Stimulated activated naive CD8-positive, alpha-beta T cell treated with anti-CD3 and anti-CD28 coated beads, Interleukin-15, amount 100 ng/mL, for 72 hours (primary cell): ENCODE measurements around the gene GIGYF1.

Experiments used
- ATAC-seq: fragments of 150-1000 bp; cut with Tn5 transposase; 2 replicates; pipeline ENCODE4 v1.10.0; 2021; ENCODE audit warnings: mild to moderate bottlenecking, moderate library complexity
- DNase-seq, 2 donors: peaks; one replicate each; pipeline ENCODE4 v3.0.0; 2021 to 2022
- H3K27ac Mint-ChIP-seq, 2 donors: one replicate each; pipeline ENCODE4 v1.8.0; 2022; ENCODE audit warnings: mild to moderate bottlenecking in 2 of 2, mixed read lengths in 2 of 2, moderate library complexity in 2 of 2
- H3K27me3 Mint-ChIP-seq: one replicate; pipeline ENCODE4 v1.8.0; 2022; ENCODE audit warnings: mixed read lengths
- H3K4me1 Mint-ChIP-seq: one replicate; pipeline ENCODE4 v1.8.0; 2022; ENCODE audit warnings: mild to moderate bottlenecking, mixed read lengths
- H3K4me3 Mint-ChIP-seq, 2 donors: one replicate each; pipeline ENCODE4 v1.8.0; 2022; ENCODE audit warnings: mild to moderate bottlenecking in 2 of 2, mixed read lengths in 2 of 2, moderate library complexity in 1 of 2
- H3K9me3 Mint-ChIP-seq, 2 donors: one replicate each; pipeline ENCODE4 v1.8.0; 2022; ENCODE audit warnings: mixed read lengths in 2 of 2

The GIGYF1 gene

DNA sequence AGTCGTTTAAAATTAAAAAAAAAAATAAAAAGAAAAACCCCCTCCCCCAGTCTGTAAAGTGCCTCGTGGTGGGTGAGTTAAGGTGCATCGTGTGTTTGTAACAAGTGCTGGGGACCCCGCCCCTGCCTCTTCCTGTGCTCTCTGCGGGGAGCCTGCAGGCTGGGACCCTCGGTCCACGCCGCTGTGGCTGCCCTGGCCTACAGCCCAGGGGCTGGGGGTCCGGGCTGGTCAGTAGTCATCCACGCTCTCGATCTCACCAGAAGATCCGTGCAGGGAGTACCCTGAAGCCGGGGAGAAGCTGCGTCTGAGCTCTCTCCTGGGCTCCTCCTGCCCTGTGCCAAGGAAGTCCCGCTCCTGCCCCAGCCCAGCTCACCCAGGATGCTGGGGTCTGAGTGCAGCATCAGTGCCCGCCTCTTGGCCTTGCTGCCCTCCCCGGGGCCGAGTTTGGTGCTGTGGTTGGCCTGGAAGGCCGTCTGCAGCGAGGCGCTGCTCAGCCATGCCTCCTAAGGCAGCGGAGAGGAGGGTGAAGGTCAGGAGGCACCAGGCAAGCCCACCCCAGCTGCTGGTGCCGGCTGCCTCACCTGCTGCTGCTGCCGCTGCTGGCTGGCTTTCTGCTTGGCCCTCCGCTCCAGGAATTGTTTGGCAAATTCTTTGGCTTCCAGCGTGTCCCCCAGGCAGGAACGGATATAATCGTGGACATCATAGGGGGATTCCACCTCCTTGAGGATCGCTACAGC lies 12.4 kb downstream of the GIGYF1 start:
- H3K27ac Mint-ChIP-seq, result peak overlapping the region in 1 of 2 donors; percentile 28
- no peaks in the 10 kb centered on the region for H3K9me3 Mint-ChIP-seq
- H3K27me3 Mint-ChIP-seq, result no peaks in the 10 kb centered on the region
- no peak for DNase-seq
- peaks cover 60% of the 10 kb centered on the region for H3K4me1 Mint-ChIP-seq
- H3K4me3 Mint-ChIP-seq, result no peak overlapping the region
- ATAC-seq, result no peak

DNA sequence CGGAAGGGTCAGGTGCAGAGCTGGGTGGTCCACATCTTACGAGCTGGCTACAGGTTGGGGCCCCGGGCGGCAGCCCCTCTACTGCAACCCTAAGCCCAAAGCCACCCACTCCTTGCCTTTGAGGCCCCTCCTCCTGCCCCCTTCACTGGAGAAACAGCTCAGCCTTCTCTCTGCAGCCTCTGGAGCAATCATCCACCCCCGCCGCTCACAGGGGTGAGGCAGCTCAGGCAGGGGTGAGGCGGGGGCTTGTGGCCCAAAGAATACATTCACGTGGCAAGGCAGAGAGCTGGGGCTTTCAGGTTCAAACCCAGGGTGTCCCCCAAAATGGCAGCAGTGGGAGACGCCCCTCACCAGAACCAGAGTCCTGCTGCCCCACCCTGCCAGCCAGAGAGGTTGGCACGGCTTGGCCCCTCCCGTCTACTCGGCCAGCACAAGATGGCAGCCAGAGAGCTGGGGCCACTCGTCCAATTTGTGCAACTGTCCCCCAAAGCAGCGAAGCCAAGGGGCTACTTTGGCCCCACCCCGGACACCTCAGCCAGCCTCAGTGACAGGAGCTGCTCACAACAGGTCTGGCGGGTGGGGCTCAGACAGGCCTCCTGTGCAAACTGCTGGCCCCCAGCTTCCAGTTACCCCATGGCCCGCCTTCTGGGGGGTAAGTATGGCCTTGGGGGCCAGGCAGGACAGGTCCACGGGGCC lies 13.3 kb downstream of the GIGYF1 start:
- H3K9me3 Mint-ChIP-seq, result no peaks in the 10 kb centered on the region
- peak overlapping the region in 1 of 2 donors; percentile 66 for H3K27ac Mint-ChIP-seq
- H3K4me3 Mint-ChIP-seq, result no peak overlapping the region
- H3K27me3 Mint-ChIP-seq, result no peaks in the 10 kb centered on the region
- ATAC-seq, result no peak
- peaks cover 66% of the 10 kb centered on the region for H3K4me1 Mint-ChIP-seq
- no peak for DNase-seq

DNA sequence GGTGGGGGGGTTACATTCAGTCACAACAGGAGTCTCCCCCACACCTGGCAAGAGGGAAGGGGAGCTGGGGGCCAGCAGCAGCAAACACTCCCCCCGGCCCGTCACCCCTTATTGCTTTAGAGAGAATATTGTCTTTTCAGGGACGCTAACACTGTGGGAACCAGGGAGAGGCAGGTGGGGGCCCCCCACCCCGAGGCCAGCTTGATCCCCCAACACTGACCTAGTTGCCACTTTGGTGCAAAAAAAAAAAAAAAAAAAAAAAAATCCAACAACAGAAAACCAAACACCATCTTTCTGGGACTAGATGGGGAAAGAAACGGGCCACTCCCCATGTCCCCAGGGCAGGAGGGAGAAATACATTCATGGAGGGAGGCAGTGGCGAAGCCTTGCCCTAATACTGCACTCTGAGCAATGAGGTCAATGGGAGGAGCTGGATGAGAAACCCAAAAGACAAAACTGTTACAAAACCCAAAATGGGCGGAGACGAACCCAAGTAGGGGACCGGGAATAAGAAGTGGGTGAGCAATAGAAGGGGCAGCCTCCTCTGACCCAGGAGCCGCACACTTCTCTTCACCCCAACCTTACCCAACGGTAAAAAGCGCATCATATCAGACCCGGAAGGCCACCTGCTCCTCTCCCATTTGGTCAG lies 14.0 kb downstream of the GIGYF1 start:
- no peaks in the 10 kb centered on the region for H3K9me3 Mint-ChIP-seq
- H3K4me3 Mint-ChIP-seq, result no peak overlapping the region
- peak overlapping the region; percentile 67 to 81 for H3K27ac Mint-ChIP-seq
- DNase-seq (no peak), ATAC-seq (no peak)
- H3K27me3 Mint-ChIP-seq, result no peaks in the 10 kb centered on the region
- peaks cover 66% of the 10 kb centered on the region for H3K4me1 Mint-ChIP-seq

- no peaks in the 10 kb centered on the region for H3K9me3 Mint-ChIP-seq
- DNase-seq (no peak), ATAC-seq (no peak)
- peak overlapping the region; percentile 38 to 62 for H3K27ac Mint-ChIP-seq
- H3K4me1 Mint-ChIP-seq, result peaks cover 66% of the 10 kb centered on the region
- H3K4me3 Mint-ChIP-seq, result no peak overlapping the region
- H3K27me3 Mint-ChIP-seq, result no peaks in the 10 kb centered on the region
These were observed 14.7 kb downstream of the GIGYF1 start for GRCh38 chr7:100679129-100679926.

GRCh38 chr7:100678291-100678984 lies 15.6 kb downstream of the GIGYF1 start:
- Mint-ChIP-seq H3K9me3 (no peaks in the 10 kb centered on the region), H3K27me3 (no peaks in the 10 kb centered on the region), H3K27ac (peak overlapping the region in 1 of 2 donors; percentile 92), H3K4me1 (peaks cover 65% of the 10 kb centered on the region), H3K4me3 (peak overlapping the region in 1 of 2 donors; percentile 19)
- no peak for DNase-seq
- ATAC-seq, result no peak

DNA sequence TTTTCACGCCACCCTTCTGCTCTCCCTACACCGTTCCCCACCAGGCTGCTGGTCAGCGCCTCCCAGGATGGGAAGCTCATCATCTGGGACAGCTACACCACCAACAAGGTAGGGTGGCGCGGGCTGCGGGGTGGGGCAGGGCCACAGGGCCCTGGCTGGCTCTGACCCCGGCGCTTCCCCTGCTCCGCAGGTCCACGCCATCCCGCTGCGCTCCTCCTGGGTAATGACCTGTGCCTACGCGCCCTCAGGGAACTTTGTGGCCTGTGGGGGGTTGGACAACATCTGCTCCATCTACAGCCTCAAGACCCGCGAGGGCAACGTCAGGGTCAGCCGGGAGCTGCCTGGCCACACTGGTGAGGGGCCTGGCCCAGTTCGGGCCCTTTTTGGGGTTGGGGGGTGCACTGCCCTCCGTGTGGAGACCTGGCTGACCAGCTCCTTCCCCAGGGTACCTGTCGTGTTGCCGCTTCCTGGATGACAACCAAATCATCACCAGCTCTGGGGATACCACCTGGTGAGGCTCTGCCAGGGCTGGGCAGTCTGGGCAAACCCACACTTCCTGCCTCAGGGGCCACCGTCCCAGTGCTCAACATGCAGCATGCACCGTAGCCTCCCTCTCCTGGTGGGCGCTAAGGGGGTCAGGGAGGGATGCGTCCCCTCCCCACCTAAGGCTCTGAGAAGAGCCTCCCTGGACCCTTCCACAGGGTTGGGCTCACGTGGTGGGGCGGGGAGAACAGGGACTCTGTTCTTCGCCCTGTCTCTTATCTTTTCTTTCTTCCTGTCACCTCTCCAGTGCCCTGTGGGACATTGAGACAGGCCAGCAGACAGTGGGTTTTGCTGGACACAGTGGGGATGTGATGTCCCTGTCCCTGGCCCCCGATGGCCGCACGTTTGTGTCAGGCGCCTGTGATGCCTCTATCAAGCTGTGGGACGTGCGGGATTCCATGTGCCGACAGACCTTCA lies 16.5 kb downstream of the GIGYF1 start:
- Mint-ChIP-seq H3K27ac (peak overlapping the region; percentile 54 to 61), H3K4me1 (peaks cover 66% of the 10 kb centered on the region)

GRCh38 chr7:100676501-100677306 lies 17.3 kb downstream of the GIGYF1 start:
- ATAC-seq, result no peak
- H3K4me1 Mint-ChIP-seq, result peaks cover 58% of the 10 kb centered on the region
- no peak for DNase-seq
- H3K27me3 Mint-ChIP-seq, result no peaks in the 10 kb centered on the region
- H3K4me3 Mint-ChIP-seq, result peak overlapping the region; percentile 86 to 89
- no peaks in the 10 kb centered on the region for H3K9me3 Mint-ChIP-seq
- peak overlapping the region; percentile 84 to 94 for H3K27ac Mint-ChIP-seq

More for the DNA sequence above, 16.5 kb downstream of the GIGYF1 start:
- Mint-ChIP-seq H3K27me3 (no peaks in the 10 kb centered on the region), H3K9me3 (no peaks in the 10 kb centered on the region), H3K4me3 (peak overlapping the region; percentile 18 to 32)
- ATAC-seq, result no peak
- DNase-seq, result no peak

- Mint-ChIP-seq H3K4me3 (peak overlapping the region; percentile 86 to 89), H3K9me3 (no peaks in the 10 kb centered on the region), H3K4me1 (peaks cover 49% of the 10 kb centered on the region), H3K27ac (peak overlapping the region in 1 of 2 donors; percentile 44), H3K27me3 (no peaks in the 10 kb centered on the region)
- ATAC-seq (peak; percentile 61), DNase-seq (peak; percentile 76 to 87)
These were observed 18.3 kb downstream of the GIGYF1 start for GRCh38 chr7:100675581-100676350.

DNA sequence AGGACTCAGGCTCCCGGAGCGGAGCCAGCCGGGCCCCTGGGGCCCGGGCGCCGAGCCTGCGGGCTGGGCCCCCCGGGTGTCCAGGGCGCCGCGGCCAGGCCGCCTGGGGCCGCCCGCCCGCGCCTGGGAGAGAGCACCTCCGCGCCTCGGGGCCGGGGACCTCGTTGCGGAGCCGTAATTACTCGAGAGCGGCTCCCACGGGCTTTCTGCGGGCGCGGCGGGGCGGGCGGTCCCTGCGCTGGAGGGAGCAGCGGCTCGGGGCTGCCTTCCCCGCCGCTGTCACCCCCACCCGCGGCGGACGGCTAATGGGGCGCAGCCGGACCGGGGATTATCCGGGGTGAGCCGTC lies 19.0 kb downstream of the GIGYF1 start:
- Mint-ChIP-seq H3K27me3 (no peaks in the 10 kb centered on the region), H3K9me3 (no peaks in the 10 kb centered on the region), H3K27ac (no peak overlapping the region), H3K4me3 (peak overlapping the region; percentile 90 to 91), H3K4me1 (peaks cover 42% of the 10 kb centered on the region)
- DNase-seq (peak in 1 of 2 donors; percentile 46), ATAC-seq (peak; percentile 2)

- H3K4me1 Mint-ChIP-seq, result peaks cover 37% of the 10 kb centered on the region
- no peaks in the 10 kb centered on the region for H3K9me3 Mint-ChIP-seq
- ATAC-seq, result no peak
- no peaks in the 10 kb centered on the region for H3K27me3 Mint-ChIP-seq
- DNase-seq, result no peak
- peak overlapping the region; percentile 90 to 91 for H3K4me3 Mint-ChIP-seq
- H3K27ac Mint-ChIP-seq, result peak overlapping the region; percentile 95 to 96
These were observed 19.5 kb downstream of the GIGYF1 start for GRCh38 chr7:100674411-100675104.

DNA sequence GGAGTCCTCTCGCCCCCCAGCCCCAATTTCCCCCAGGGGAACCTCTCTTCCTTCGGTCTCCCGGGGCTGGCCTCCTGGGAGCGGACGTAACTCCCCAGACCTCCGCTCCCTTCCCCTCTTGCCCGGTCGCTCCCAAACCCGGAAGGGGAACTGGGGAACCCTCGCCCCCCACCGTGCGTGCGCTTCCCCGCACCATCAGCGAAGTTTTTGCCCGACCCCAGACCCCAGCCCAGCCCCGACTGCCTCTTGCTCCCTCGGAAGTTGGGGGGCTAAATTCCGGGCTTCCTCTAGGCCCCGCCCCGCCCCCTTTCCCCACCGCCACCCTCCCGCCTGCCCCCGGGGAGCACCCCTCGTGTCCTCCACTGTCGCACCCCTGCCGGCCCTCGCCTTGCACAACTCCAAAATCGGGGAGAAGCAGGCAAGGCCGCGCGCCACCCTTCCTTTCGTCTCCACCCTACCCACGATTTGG lies 20.1 kb downstream of the GIGYF1 start:
- peak overlapping the region; percentile 90 to 91 for H3K4me3 Mint-ChIP-seq

GRCh38 chr7:100673302-100673941 lies 20.6 kb downstream of the GIGYF1 start, which contains the start of gene GNB2:
Gene GNB2, plus strand, starts transcription at chr7:100673740. Its CDS starts 2,526 bp downstream, at chr7:100676266.
- no peaks in the 10 kb centered on the region for H3K9me3 Mint-ChIP-seq
- ATAC-seq (peak; percentile 75), DNase-seq (peak; percentile 98 to 99)
- no peaks in the 10 kb centered on the region for H3K27me3 Mint-ChIP-seq
- peak within 1 kb of the TSS; percentile 97 to 98 for H3K27ac Mint-ChIP-seq
- peak within 1 kb of the TSS; percentile 90 to 91 for H3K4me3 Mint-ChIP-seq
- peaks cover 29% of the 10 kb centered on the region for H3K4me1 Mint-ChIP-seq

More for the DNA sequence above, 20.1 kb downstream of the GIGYF1 start:
- Mint-ChIP-seq H3K9me3 (no peaks in the 10 kb centered on the region), H3K27me3 (no peaks in the 10 kb centered on the region), H3K27ac (peak overlapping the region; percentile 95 to 96), H3K4me1 (peaks cover 31% of the 10 kb centered on the region)
- no peak for DNase-seq
- no peak for ATAC-seq
